Activated CD8-positive, alpha-beta memory T cell treated with anti-CD3 and anti-CD28 coated beads for 36 hours (primary cell): Measurements from ENCODE around the gene PADI1. TPM values are rescaled to one million over a fixed set of nuclear protein-coding genes. Genes with fewer than 3 reads are reported as not detected.

Experiments used
- CTCF ChIA-PET: fragments of 350-600 bp; sonication (Branson Sonifier 250); formaldehyde crosslinking; loops from one replicate; lab custom pipeline; 2021; ENCODE audit warnings: antibody characterized with exemption; lab: Charles Lee
- POLR2A ChIA-PET: fragments of 350-600 bp; sonication (Branson Sonifier 250); formaldehyde crosslinking; loops from one replicate; lab custom pipeline; 2021; ENCODE audit warnings: antibody characterized with exemption; lab: Charles Lee
- total RNA-seq, 2 experiments: library from RNA; stranded (reverse); gene quantifications; one replicate each; pipeline ENCODE4 v1.2.3, GENCODE V29; 2021

PADI1 gene
- total RNA-seq, 2 experiments from 2014 or later, result not detected

GRCh38 chr1:17211377-17211776, 6.4 kb downstream of the PADI1 start:
- POLR2A ChIA-PET, result interaction anchor here (0.6 kb wide), 1 partner anchor 109 kb away, joined by 6 read pairs; no protein-coding TSS in a partner anchor
- CTCF ChIA-PET, result no interaction called here

DNA sequence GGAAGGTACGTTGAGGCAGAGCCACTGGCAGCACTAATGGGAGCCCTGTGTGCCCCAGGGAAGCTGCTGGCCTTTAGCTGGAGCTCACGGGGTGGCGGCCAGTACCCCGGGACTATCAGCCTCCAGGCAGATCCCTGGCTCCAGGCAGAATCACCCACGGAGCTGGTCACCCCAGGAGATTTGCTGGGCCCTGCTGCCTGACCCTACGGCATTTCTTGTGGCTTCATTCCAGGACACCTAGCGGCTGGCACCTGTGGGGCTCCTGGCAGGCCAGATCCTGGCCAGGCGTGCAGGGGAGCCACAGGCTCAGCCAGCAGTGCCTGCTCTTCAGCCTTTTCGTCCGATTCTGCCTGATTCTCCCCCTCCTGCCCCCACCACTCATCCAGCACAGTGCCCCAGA, 7.1 kb downstream of the PADI1 start:
- ChIA-PET POLR2A (no interaction called here), CTCF (no interaction called here)

DNA sequence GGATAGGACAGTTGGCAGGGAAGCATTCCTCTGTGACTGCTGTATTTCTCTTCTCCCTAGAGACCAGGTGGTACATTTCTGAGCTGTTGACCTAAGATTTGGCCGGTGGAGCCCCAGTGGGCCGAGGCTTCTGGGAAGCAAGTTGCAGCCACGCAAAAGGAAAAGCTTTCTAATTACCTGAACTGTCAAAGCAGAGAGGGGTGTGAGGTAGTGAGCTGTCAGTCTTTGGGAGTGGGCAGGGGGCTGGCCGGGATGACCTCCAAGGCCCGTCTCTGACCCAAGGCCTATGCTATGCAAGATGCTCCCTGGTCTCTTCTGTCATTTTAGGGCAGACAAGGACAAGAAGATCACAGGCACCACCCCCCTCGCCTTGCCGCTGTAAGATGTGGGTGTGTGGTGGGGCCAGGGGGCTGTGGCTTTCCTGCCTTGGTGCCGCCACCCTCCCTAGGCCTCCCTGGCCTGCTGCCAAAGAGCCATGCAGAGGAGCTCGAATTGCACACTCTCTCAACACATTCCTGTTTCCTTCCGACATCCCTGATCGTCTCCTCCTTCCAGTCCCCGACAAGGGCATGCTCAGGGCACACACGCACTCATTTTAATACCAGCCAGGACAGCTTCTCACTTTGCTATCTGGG, 7.7 kb downstream of the PADI1 start:
- CTCF ChIA-PET, result no interaction called here

DNA sequence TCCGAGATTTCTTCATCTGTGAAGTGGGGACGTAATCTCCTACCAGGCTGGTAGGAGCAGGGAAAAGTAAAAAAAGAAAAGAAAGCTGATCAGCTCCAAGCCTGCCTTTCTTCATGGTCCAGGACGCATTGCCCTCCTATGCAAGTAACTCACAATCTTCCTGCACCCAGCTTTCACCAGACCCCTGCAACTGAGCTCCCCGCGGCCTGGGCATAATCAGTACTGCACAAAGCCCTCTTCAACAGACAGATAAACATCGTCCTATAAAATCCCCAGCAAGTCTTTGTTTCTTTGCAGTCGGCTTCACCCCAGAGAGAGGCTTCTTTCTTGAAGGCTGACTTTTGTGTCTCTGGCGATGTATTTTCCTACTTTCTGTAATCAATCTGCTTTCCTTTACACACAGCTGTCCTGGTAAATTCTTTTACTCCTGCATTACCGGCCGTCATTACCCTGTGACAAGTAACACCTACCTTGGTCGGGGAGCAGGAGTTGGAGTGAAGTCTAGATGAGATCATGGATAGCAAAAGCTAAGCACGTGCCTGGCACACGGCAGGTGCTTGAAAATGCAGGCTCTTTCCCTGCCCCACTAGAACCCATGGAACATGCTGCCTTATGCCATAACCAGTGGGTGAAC, 8.3 kb downstream of the PADI1 start:
- POLR2A ChIA-PET, result no interaction called here
- CTCF ChIA-PET, result no interaction called here

More for the DNA sequence above, 7.7 kb downstream of the PADI1 start:
- POLR2A ChIA-PET, result no interaction called here

GRCh38 chr1:17213782-17214148, 8.8 kb downstream of the PADI1 start:
- ChIA-PET CTCF (no interaction called here), POLR2A (no interaction called here)

DNA sequence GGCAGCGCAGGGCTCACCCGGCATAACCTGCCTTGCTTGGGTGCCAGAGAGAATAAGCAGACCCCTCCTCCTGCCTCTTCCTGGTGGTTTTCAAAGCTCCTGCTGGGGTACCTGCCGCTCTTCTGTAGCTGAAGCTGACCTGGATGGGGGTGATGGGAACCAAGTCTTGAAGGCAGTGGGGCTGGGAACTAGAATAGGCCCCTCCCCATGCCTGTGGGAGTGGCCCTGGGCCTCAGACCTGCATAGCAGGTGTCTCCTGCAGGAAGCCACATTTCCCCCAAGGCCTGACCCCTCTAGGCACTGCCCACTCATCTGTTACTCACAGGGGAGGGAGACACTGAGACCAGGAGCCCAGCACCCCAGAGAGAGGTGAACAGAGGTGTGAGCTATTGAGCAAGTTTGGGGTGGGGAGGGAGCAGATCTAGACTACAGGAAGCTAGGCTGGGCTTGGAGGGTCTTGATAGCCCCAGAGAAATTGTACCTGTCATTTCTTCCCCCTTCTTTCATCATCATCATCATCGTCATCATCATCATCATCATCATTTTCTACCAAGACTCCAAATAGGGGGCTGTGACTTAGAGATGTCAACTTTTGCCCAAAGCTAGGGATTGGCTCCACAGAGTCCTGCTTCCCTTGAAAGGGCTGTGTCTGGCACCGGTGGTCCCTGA, 10.1 kb downstream of the PADI1 start:
- POLR2A ChIA-PET, result no interaction called here

DNA sequence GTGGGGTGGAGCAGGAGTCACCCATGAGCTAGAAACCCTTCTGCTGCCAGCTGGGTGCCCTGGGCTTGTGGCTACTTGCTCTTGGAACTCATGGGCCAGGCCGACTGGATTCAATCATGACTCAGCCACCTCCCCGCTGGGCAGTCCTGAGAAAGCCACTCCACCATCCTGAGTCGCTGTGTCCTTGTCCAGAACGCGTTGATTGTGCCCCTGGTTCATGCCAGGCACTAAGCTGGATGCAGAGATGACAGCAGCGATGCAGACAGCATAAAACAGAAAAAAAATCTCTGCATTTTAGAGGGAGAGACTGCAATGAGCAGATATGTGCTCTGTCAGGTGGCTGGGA, 10.6 kb downstream of the PADI1 start:
- CTCF ChIA-PET, result interaction anchor here (1.0 kb wide), 1 partner anchor 90 kb away, joined by 3 read pairs; no protein-coding TSS in a partner anchor
- POLR2A ChIA-PET, result no interaction called here

More for the DNA sequence above, 10.1 kb downstream of the PADI1 start:
- CTCF ChIA-PET, result interaction anchor here (1.0 kb wide), 1 partner anchor 89 kb away, joined by 3 read pairs; no protein-coding TSS in a partner anchor

- ChIA-PET CTCF (no interaction called here), POLR2A (no interaction called here)
Measured at GRCh38 chr1:17216078-17216477, 11.2 kb downstream of the PADI1 start.

- CTCF ChIA-PET, result no interaction called here
- POLR2A ChIA-PET, result no interaction called here
Measured at GRCh38 chr1:17217607-17218006, 12.7 kb downstream of the PADI1 start.

- POLR2A ChIA-PET, result no interaction called here
Measured at GRCh38 chr1:17218939-17219338, 14.0 kb downstream of the PADI1 start.

GRCh38 chr1:17220287-17220686, 15.4 kb downstream of the PADI1 start:
- ChIA-PET POLR2A (no interaction called here), CTCF (no interaction called here)

More at GRCh38 chr1:17218939-17219338, 14.0 kb downstream of the PADI1 start:
- CTCF ChIA-PET, result no interaction called here

GRCh38 chr1:17222557-17222956, 17.6 kb downstream of the PADI1 start:
- ChIA-PET POLR2A (no interaction called here), CTCF (no interaction called here)

DNA sequence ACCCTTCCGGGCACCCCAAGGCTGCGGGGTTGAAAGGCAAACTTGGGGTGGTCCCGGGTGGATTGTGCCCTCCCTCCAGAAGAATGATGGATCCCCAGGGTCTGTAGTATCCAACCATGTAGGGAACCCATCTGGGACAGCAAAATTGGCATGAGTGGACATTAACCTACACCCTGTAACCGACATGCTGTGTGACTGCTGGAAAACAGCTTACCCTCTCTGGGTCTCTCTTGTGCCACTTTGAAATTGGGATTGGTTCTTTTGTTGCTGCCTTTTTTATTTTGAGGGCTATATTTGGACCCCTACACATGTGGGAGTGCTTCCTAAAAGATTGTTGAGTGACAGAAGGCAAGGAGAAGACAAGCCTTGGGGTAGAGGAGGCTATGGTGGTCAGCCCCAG, 19.5 kb downstream of the PADI1 start:
- ChIA-PET CTCF (no interaction called here), POLR2A (no interaction called here)

DNA sequence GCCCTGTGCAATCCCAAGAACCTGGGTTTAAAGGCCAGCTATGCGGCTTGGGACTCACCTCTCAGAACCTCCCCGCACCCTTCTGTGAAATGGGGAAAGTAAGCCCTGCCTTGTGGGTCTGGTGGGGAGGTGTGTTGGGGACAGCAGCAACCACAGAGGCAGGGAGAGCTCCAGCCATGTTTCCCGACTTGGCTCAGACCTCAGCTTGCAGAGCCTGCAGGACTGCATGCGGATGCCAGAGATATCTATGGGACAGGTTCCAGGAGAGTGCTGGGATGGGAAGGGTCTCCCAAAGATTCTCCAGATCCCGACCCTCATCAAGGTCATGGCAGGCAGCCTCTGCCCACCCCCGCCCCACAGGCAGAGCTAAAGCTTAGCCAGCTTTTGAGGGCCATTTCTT, 20.2 kb downstream of the PADI1 start:
- ChIA-PET POLR2A (no interaction called here), CTCF (interaction anchor here (0.6 kb wide), 1 partner anchor 148 kb away, joined by 3 read pairs; no protein-coding TSS in a partner anchor)

- POLR2A ChIA-PET, result no interaction called here
- CTCF ChIA-PET, result interaction anchor here (0.7 to 1.0 kb wide), 2 partner anchors 10 to 472 kb away, joined by 3 read pairs; no protein-coding TSS in a partner anchor
Measured at GRCh38 chr1:17227358-17227915, 22.5 kb downstream of the PADI1 start.

DNA sequence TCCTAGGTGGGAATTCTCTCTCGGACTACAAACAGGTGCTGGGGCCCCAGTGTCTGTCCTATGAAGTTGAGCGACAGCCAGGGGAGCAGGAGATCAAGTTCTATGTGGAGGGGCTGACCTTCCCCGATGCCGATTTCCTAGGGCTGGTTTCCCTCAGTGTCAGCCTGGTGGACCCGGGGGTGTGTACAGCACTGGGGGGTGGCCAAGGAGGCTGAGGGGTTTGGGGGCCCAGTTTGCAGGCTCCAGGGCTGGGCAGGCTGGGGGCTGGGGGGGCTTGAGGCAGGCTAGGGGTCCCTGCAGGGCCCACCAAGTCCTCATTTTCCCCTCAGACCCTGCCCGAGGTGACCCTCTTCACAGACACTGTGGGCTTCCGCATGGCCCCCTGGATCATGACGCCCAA, 23.7 kb downstream of the PADI1 start:
- POLR2A ChIA-PET, result interaction anchor here (0.6 kb wide), 1 partner anchor 57 kb away, joined by 4 read pairs; no protein-coding TSS in a partner anchor

DNA sequence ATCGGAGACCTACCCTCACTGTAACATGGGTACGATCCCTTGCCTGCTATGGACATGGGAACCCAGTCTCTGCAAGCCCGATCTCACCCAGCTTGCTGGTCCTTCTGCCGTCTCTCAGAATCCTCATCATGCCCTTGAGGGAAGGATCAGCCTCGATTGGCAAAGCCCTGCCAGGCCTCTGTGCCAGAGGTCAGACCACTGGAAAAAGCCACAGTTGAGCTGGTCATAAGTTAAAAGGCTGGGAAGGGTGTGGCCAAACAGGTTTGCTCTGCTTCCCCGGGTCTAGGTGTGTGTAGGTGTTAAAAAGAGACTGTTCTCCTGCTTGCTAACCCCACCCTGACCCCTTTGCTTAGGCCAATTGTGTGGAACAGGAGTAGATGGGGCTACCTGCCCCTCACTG, 24.5 kb downstream of the PADI1 start:
- ChIA-PET CTCF (no interaction called here), POLR2A (interaction anchor here (0.6 kb wide), 1 partner anchor 57 kb away, joined by 4 read pairs; no protein-coding TSS in a partner anchor)

More for the DNA sequence above, 23.7 kb downstream of the PADI1 start:
- CTCF ChIA-PET, result no interaction called here

DNA sequence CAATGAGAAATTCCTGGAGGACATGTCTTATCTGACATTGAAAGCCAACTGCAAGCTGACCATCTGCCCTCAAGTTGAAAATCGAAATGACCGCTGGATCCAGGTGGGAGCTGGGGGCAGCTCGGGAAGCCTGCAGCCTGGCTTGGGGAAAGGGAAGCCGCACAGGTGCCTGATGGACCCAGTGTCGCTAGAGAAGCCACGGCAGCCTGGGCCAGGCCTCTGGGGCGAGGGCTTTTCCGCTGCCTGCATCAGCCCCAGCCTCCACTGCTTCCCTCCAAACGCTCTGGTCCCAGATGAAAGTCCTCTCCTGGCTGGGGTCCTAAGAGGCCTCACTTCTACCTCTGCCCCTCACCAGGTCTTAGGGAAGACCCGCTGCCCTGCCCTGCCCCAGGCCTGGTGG, 25.2 kb downstream of the PADI1 start:
- POLR2A ChIA-PET, result no interaction called here
- CTCF ChIA-PET, result no interaction called here

DNA sequence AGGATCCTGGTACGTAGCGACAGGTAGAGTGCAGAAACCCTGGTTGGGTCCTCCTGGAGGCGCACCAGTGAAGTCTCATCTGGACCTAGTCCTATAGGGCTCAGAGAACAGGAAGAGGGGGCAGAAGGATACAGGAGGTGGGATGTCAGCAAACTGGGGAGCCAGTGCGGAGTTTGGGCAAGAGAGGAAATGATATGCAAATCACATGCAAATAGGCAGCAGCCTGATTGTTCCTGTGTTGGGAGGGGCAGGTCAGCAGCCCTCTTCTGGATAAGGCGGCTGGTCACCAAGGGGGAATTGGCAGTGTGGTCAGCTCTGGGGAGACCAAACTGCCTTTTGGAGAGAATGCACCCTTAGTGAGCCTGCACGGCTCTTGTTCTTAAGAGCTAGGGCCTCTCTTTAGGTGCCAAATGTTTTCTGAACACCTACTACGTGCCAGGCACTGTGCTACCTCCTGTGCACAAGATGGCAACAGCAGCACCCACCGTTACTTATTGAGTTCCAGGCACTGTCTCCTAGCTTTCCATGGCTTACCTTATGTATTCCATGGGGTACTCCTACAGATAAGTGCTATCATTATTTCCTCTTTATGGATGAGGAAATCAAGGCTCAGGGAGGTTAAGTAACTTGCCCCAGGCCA, 25.9 kb downstream of the PADI1 start:
- ChIA-PET POLR2A (no interaction called here), CTCF (no interaction called here)
